ENCODE measurements around the gene RPL27A. TPM values are rescaled to one million over a fixed set of nuclear protein-coding genes. Genes with fewer than 3 reads are reported as not detected.
A peak's percentile ranks its signal among the peaks of the same experiment; 100 is the strongest.

Gene RPL27A
- total RNA-seq, 1 experiment from 2014 or later: 560 TPM

DNA sequence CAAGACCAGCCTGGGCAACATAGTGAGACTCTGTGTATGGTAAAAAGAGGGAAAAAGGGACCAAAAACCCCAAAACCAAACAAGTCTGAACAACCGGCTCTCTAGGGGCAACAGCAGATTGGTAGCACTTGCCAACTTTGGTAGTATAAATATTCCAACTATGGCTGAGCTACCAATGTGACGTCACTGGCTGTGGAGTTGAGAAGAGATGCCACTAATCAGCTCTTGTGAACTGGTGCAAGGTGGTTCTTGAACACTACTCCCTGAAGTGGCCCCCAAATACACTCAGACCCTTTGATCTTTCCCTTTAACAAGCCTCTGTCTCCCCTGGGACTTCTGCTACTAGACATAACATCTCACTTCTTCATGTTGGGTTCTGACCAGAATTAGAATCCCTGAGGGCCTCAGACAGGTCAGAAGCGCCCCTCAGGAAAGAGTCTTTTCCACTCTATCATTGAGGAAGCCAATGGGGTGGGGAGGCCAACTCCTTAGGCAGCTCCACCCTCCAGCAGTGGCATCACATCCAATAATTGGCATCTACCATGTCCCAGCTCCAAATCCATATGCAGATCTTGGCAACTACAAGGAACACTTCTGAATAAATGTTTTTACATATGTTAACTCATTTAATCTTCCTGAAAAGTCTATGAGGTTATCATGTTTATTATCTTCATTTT is 49.2 kb downstream of the RPL27A start:
- TF ChIP-seq, protein P1, sequence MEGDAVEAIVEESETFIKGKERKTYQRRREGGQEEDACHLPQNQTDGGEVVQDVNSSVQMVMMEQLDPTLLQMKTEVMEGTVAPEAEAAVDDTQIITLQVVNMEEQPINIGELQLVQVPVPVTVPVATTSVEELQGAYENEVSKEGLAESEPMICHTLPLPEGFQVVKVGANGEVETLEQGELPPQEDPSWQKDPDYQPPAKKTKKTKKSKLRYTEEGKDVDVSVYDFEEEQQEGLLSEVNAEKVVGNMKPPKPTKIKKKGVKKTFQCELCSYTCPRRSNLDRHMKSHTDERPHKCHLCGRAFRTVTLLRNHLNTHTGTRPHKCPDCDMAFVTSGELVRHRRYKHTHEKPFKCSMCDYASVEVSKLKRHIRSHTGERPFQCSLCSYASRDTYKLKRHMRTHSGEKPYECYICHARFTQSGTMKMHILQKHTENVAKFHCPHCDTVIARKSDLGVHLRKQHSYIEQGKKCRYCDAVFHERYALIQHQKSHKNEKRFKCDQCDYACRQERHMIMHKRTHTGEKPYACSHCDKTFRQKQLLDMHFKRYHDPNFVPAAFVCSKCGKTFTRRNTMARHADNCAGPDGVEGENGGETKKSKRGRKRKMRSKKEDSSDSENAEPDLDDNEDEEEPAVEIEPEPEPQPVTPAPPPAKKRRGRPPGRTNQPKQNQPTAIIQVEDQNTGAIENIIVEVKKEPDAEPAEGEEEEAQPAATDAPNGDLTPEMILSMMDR (conservative IDR thresholded peaks at IDR 0.05): no peak
- no peak for TF ChIP-seq EZH2 (IDR thresholded peaks at IDR 0.05; ENCODE audit: low read depth)
- BruUV-seq (replicated peaks): no TSS peak
- DNase-seq: no peak
- H3K36me3 ChIP-seq (ENCODE audit: low read depth): no peaks in the 10 kb centered on the region
- intact Hi-C loops (cut with micrococcal nuclease; ENCODE audit: unreplicated experiment): no loop called here
- H3K4me1 ChIP-seq (replicated peaks; ENCODE audit: insufficient read depth): peaks cover 30% of the 10 kb centered on the region
- H3K9me2 ChIP-seq (ENCODE audit: insufficient read depth): no peaks in the 10 kb centered on the region
- no peak overlapping the region for H3K4me3 ChIP-seq
- ChIA-PET POLR2A (ENCODE audit: unreplicated experiment) (interaction anchor here (0.7 kb wide), 1 partner anchor 12 kb away, joined by 4 read pairs; no protein-coding TSS in a partner anchor), CTCF (interaction anchor here (1.0 kb wide), 1 partner anchor 26 kb away, joined by 3 read pairs; no protein-coding TSS in a partner anchor)
- H4K20me1 ChIP-seq (ENCODE audit: insufficient read depth): no peaks in the 10 kb centered on the region
- H3K9me3 ChIP-seq (ENCODE audit: insufficient read depth, low read depth): no peaks in the 10 kb centered on the region
- no peaks in the 10 kb centered on the region for H3K27me3 ChIP-seq (ENCODE audit: insufficient read depth, low read depth)
- H3K27ac ChIP-seq: peak overlapping the region; percentile 66
- H2AFZ ChIP-seq: no peak overlapping the region
- no peaks in the 10 kb centered on the region for H3K79me2 ChIP-seq (ENCODE audit: low read depth)
- peak overlapping the region; percentile 49 for H3K4me2 ChIP-seq
- H3F3A ChIP-seq (ENCODE audit: insufficient read depth, low read depth): 0 out of 2 replicates have a peak, but pooled peaks cover 4% of the 10 kb centered on the region

DNA sequence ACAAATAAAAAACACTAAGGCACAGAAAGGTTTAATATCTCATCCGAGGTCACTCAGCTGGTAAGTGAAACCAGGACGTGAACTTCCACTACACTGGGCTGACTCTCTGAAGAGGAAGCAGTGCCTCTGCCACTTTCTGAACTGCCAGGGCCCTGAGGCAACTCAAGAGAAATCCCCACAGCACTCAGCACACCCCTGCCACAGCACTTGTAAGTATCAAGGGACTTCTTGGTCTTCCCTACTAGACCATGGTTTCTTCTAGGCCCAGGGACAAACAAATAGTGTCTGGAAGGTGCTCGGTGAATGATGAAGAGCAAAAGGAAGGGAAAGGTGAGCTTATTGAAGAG is 49.7 kb downstream of the RPL27A start:
- no peak overlapping the region for H3K4me3 ChIP-seq
- ChIA-PET POLR2A (ENCODE audit: unreplicated experiment) (interaction anchor here (0.6 to 0.7 kb wide), 2 partner anchors 13 to 44 kb away, joined by 4 to 5 read pairs; no protein-coding TSS in a partner anchor), CTCF (interaction anchor here (1.0 kb wide), 1 partner anchor 26 kb away, joined by 3 read pairs; no protein-coding TSS in a partner anchor)
- no peaks in the 10 kb centered on the region for H3K79me2 ChIP-seq (ENCODE audit: low read depth)
- no TSS peak for BruUV-seq (replicated peaks)
- peak overlapping the region; percentile 66 for H3K27ac ChIP-seq
- no peaks in the 10 kb centered on the region for H3K27me3 ChIP-seq (ENCODE audit: insufficient read depth, low read depth)
- no peak for DNase-seq
- H3F3A ChIP-seq (ENCODE audit: insufficient read depth, low read depth): 0 out of 2 replicates have a peak, but pooled peaks cover 4% of the 10 kb centered on the region
- intact Hi-C loops (cut with micrococcal nuclease; ENCODE audit: unreplicated experiment): no loop called here
- H3K9me2 ChIP-seq (ENCODE audit: insufficient read depth): no peaks in the 10 kb centered on the region
- TF ChIP-seq, protein P1 (conservative IDR thresholded peaks at IDR 0.05): no peak
- no peak for TF ChIP-seq EZH2 (IDR thresholded peaks at IDR 0.05; ENCODE audit: low read depth)
- peaks cover 30% of the 10 kb centered on the region for H3K4me1 ChIP-seq (replicated peaks; ENCODE audit: insufficient read depth)
- H3K9me3 ChIP-seq (ENCODE audit: insufficient read depth, low read depth): no peaks in the 10 kb centered on the region
- peak overlapping the region; percentile 49 for H3K4me2 ChIP-seq
- no peaks in the 10 kb centered on the region for H4K20me1 ChIP-seq (ENCODE audit: insufficient read depth)
- H3K36me3 ChIP-seq (ENCODE audit: low read depth): no peaks in the 10 kb centered on the region
- H2AFZ ChIP-seq: peak overlapping the region; percentile 39; the same call in 1 of the 2 replicates

DNA sequence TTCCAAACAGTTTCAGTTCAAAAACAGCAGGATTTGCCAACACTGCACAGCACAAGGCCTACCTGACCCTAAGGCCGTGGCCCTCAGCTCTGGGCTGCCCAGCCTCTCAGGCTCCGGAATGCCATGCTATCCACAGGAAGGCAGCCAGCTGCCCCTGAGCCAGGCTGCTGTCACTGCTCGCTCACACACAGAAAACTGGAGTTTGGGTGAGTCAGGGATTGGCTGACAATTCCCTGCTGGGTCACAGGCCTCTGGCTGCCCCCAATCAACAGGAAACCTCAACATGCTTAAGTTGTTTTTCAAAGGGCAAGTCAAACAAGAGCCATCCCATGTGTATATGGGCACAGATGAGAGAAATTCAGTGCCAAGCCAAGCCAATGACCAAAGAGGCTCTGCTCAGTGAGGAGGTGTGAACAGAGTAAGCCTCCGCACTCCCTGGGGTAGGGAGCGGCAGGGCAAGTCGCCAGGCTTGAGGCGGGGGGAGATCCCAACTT is 50.2 kb downstream of the RPL27A start:
- intact Hi-C loops (cut with micrococcal nuclease; ENCODE audit: unreplicated experiment): no loop called here
- Histone ChIP-seq H3K9me2 (ENCODE audit: insufficient read depth) (no peaks in the 10 kb centered on the region), H3K36me3 (ENCODE audit: low read depth) (no peaks in the 10 kb centered on the region), H3K27me3 (ENCODE audit: insufficient read depth, low read depth) (no peaks in the 10 kb centered on the region), H2AFZ (peak overlapping the region; percentile 39; the same call in 1 of the 2 replicates), H3F3A (ENCODE audit: insufficient read depth, low read depth) (0 out of 2 replicates have a peak, but pooled peaks cover 4% of the 10 kb centered on the region), H3K4me1 (replicated peaks; ENCODE audit: insufficient read depth) (peaks cover 30% of the 10 kb centered on the region), H3K9me3 (ENCODE audit: insufficient read depth, low read depth) (no peaks in the 10 kb centered on the region), H4K20me1 (ENCODE audit: insufficient read depth) (no peaks in the 10 kb centered on the region), H3K27ac (peak overlapping the region; percentile 66), H3K4me3 (no peak overlapping the region), H3K4me2 (peak overlapping the region; percentile 49), H3K79me2 (ENCODE audit: low read depth) (no peaks in the 10 kb centered on the region)
- ChIA-PET POLR2A (ENCODE audit: unreplicated experiment) (interaction anchor here (0.6 kb wide), 1 partner anchor 44 kb away, joined by 5 read pairs; no protein-coding TSS in a partner anchor), CTCF (no interaction called here)
- no TSS peak for BruUV-seq (replicated peaks)
- peak in 1 of 2 experiments; percentile 44 for DNase-seq
- TF ChIP-seq, protein P1 (conservative IDR thresholded peaks at IDR 0.05): no peak
- TF ChIP-seq EZH2 (IDR thresholded peaks at IDR 0.05; ENCODE audit: low read depth): no peak
